Measurements from ENCODE around the gene DNAAF1.

DNA sequence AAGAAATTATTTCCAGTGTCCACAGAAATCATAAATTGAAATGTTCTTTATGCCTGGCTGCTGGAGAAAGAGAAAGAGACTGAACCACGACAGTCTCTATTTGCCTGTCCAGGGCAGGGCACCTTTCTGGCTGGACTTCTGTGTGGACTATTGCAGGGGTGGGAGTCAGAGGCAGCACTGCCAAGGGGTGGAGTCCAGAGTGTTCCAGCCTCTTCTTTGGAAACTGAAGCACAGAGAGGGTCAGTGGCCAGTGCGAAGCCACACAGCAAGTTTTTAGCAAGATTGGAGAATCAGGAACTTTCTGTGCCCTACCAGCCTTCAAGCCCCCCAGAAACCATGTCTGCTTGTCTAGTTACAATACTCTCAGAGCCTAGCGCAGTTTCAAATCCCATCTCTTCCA, 79.4 kb downstream of the DNAAF1 start:
- TF ChIP-seq, protein P1, sequence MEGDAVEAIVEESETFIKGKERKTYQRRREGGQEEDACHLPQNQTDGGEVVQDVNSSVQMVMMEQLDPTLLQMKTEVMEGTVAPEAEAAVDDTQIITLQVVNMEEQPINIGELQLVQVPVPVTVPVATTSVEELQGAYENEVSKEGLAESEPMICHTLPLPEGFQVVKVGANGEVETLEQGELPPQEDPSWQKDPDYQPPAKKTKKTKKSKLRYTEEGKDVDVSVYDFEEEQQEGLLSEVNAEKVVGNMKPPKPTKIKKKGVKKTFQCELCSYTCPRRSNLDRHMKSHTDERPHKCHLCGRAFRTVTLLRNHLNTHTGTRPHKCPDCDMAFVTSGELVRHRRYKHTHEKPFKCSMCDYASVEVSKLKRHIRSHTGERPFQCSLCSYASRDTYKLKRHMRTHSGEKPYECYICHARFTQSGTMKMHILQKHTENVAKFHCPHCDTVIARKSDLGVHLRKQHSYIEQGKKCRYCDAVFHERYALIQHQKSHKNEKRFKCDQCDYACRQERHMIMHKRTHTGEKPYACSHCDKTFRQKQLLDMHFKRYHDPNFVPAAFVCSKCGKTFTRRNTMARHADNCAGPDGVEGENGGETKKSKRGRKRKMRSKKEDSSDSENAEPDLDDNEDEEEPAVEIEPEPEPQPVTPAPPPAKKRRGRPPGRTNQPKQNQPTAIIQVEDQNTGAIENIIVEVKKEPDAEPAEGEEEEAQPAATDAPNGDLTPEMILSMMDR (IDR thresholded peaks at IDR 0.05): no peak
- no peak for TF ChIP-seq POLR2AphosphoS5 (IDR thresholded peaks at IDR 0.05)
- no peak for TF ChIP-seq EP300 (IDR thresholded peaks at IDR 0.05; ENCODE audit: low read depth)

Measured in transverse colon (tissue), 4 donors.